ENCODE measurements around the gene HLA-A. TPM values are rescaled to one million over a fixed set of nuclear protein-coding genes. Genes with fewer than 3 reads are reported as not detected.

The HLA-A gene
- total and polyA plus RNA-seq, 2 experiments from 2014 or later, result 170 to 203 TPM

DNA sequence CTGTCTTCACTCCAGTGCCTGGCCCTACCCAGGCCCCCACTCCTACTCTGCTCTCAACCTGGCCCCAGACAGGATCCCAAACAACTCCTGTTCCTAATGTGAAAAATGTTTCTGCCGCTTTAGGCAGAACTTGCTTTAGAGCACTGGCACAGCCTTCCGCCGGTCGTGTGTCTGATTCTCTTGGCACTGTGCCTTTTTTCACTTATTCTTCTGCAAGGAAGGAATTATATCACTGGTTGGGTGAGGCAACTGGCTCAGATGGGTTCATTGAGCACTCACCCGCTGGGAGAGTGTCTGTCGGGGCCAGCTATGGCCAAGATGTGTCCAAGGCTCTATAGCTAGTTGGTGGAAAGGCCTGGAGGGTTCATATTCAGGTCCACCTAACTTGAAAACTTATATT is 33.6 kb upstream of the HLA-A start:
- Mint-ChIP-seq H3K27me3 (ENCODE audit: insufficient read depth, low read depth, poor library complexity) (peaks cover 4% of the 10 kb centered on the region), H3K27ac (no peak overlapping the region)

GRCh38 chr6:29909985-29910384 is 32.3 kb upstream of the HLA-A start:
- Histone ChIP-seq H3K27ac (ENCODE audit: low read depth) (no peak overlapping the region), H3F3A (replicated peaks; ENCODE audit: low read depth) (no peaks in the 10 kb centered on the region), H3K4me1 (ENCODE audit: insufficient read depth) (no peaks in the 10 kb centered on the region), H3K4me3 (no peak overlapping the region), H3K27me3 (ENCODE audit: insufficient read depth) (no peaks in the 10 kb centered on the region), H3K4me2 (no peak overlapping the region), H2AFZ (no peak overlapping the region), H3K9me2 (ENCODE audit: insufficient read depth) (no peaks in the 10 kb centered on the region), H3K79me2 (replicated peaks; ENCODE audit: insufficient read depth) (no peaks in the 10 kb centered on the region), H3K36me3 (ENCODE audit: insufficient read depth) (no peaks in the 10 kb centered on the region), H4K20me1 (replicated peaks; ENCODE audit: insufficient read depth) (no peaks in the 10 kb centered on the region)
- DNase-seq (ENCODE audit: low spot score), result no peak
- H3K27ac Mint-ChIP-seq, result no peak overlapping the region
- peaks cover 3% of the 10 kb centered on the region for H3K27me3 Mint-ChIP-seq (ENCODE audit: insufficient read depth, low read depth, poor library complexity)
- TF ChIP-seq POLR2AphosphoS5 (IDR thresholded peaks at IDR 0.05; ENCODE audit: low read depth), result no peak
- TF ChIP-seq, protein P1, sequence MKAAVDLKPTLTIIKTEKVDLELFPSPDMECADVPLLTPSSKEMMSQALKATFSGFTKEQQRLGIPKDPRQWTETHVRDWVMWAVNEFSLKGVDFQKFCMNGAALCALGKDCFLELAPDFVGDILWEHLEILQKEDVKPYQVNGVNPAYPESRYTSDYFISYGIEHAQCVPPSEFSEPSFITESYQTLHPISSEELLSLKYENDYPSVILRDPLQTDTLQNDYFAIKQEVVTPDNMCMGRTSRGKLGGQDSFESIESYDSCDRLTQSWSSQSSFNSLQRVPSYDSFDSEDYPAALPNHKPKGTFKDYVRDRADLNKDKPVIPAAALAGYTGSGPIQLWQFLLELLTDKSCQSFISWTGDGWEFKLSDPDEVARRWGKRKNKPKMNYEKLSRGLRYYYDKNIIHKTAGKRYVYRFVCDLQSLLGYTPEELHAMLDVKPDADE (IDR thresholded peaks at IDR 0.05), result no peak
- no peak for TF ChIP-seq EZH2 (IDR thresholded peaks at IDR 0.05; ENCODE audit: low read depth, unreplicated experiment)
- TF ChIP-seq EZH2phosphoT487 (IDR thresholded peaks at IDR 0.05; ENCODE audit: unreplicated experiment), result no peak
- TF ChIP-seq CTCF (conservative IDR thresholded peaks at IDR 0.05; ENCODE audit: low read depth in 2 of 2), result no peak
- no peak overlapping the region for H3K4me3 Mint-ChIP-seq
- no peaks in the 10 kb centered on the region for H3K9me3 Mint-ChIP-seq
- ATAC-seq, result no peak
- H3K4me1 Mint-ChIP-seq, result no peaks in the 10 kb centered on the region
- H3K36me3 Mint-ChIP-seq (ENCODE audit: low read depth), result no peaks in the 10 kb centered on the region

More for the DNA sequence above, 33.6 kb upstream of the HLA-A start:
- Histone ChIP-seq H3K27ac (ENCODE audit: low read depth) (no peak overlapping the region), H3K4me3 (no peak overlapping the region), H2AFZ (no peak overlapping the region), H3K4me2 (no peak overlapping the region), H4K20me1 (replicated peaks; ENCODE audit: insufficient read depth) (no peaks in the 10 kb centered on the region), H3F3A (replicated peaks; ENCODE audit: low read depth) (no peaks in the 10 kb centered on the region), H3K79me2 (replicated peaks; ENCODE audit: insufficient read depth) (no peaks in the 10 kb centered on the region), H3K27me3 (ENCODE audit: insufficient read depth) (no peaks in the 10 kb centered on the region), H3K36me3 (ENCODE audit: insufficient read depth) (no peaks in the 10 kb centered on the region), H3K9me2 (ENCODE audit: insufficient read depth) (no peaks in the 10 kb centered on the region), H3K4me1 (ENCODE audit: insufficient read depth) (no peaks in the 10 kb centered on the region)
- DNase-seq (ENCODE audit: low spot score), result no peak
- Mint-ChIP-seq H3K4me1 (no peaks in the 10 kb centered on the region), H3K4me3 (no peak overlapping the region), H3K9me3 (no peaks in the 10 kb centered on the region), H3K36me3 (ENCODE audit: low read depth) (no peaks in the 10 kb centered on the region)
- ATAC-seq, result peak; percentile 37
- no peak for TF ChIP-seq ZNF331 (CRISPR knock-in tag; IDR thresholded peaks at IDR 0.05; ENCODE audit: low read depth)
- no peak for TF ChIP-seq STAT1 (IDR thresholded peaks at IDR 0.05; ENCODE audit: unreplicated experiment)
- no peak for TF ChIP-seq CTCF (conservative IDR thresholded peaks at IDR 0.05; ENCODE audit: low read depth in 2 of 2)
- no peak for TF ChIP-seq CREB1 (CRISPR knock-in tag; IDR thresholded peaks at IDR 0.05; ENCODE audit: low read depth)
- no peak for TF ChIP-seq NANOG (IDR thresholded peaks at IDR 0.05; ENCODE audit: borderline replicate concordance)
